ENCODE results near the gene ATXN10.

ATXN10 gene

GRCh38 chr22:45645150-45645525 lies 26.5 kb upstream of the ATXN10 start:
- H3K4me1 ChIP-seq (ENCODE audit: control insufficient read depth, insufficient read depth, low read length) = peaks cover 2% of the 10 kb centered on the region
- H3K9ac ChIP-seq (ENCODE audit: low read length in 2 of 2) = no peak overlapping the region
- no peak overlapping the region for H3K27ac ChIP-seq (ENCODE audit: low read length)
- no peak overlapping the region for H3K4me3 ChIP-seq (ENCODE audit: low read length in 2 of 2)
- H3K9me3 ChIP-seq (ENCODE audit: control insufficient read depth in 2 of 2, low read length in 2 of 2) = no peaks in the 10 kb centered on the region
- H3K27me3 ChIP-seq (ENCODE audit: control insufficient read depth in 1 of 2, insufficient read depth in 2 of 2, low read length in 2 of 2) = peaks cover 21 to 25% of the 10 kb centered on the region in 2 donors
- H3K36me3 ChIP-seq (ENCODE audit: control insufficient read depth in 2 of 2, insufficient read depth in 2 of 2, low read length in 2 of 2) = no peaks in the 10 kb centered on the region

GRCh38 chr22:45645526-45646414 lies 25.9 kb upstream of the ATXN10 start:
- Histone ChIP-seq H3K27me3 (ENCODE audit: control insufficient read depth in 1 of 2, insufficient read depth in 2 of 2, low read length in 2 of 2) (peaks cover 20 to 22% of the 10 kb centered on the region in 2 donors), H3K4me3 (ENCODE audit: low read length in 2 of 2) (no peak overlapping the region), H3K27ac (ENCODE audit: low read length) (no peak overlapping the region), H3K36me3 (ENCODE audit: control insufficient read depth in 2 of 2, insufficient read depth in 2 of 2, low read length in 2 of 2) (no peaks in the 10 kb centered on the region), H3K9me3 (ENCODE audit: control insufficient read depth in 2 of 2, low read length in 2 of 2) (no peaks in the 10 kb centered on the region), H3K9ac (ENCODE audit: low read length in 2 of 2) (no peak overlapping the region), H3K4me1 (ENCODE audit: control insufficient read depth, insufficient read depth, low read length) (peaks cover 2% of the 10 kb centered on the region)

GRCh38 chr22:45647532-45648225 lies 24.0 kb upstream of the ATXN10 start:
- peaks cover 18 to 24% of the 10 kb centered on the region in 2 donors for H3K27me3 ChIP-seq (ENCODE audit: control insufficient read depth in 1 of 2, insufficient read depth in 2 of 2, low read length in 2 of 2)
- no peaks in the 10 kb centered on the region for H3K9me3 ChIP-seq (ENCODE audit: control insufficient read depth in 2 of 2, low read length in 2 of 2)
- peaks cover 2% of the 10 kb centered on the region for H3K4me1 ChIP-seq (ENCODE audit: control insufficient read depth, insufficient read depth, low read length)
- no peak overlapping the region for H3K4me3 ChIP-seq (ENCODE audit: low read length in 2 of 2)
- H3K36me3 ChIP-seq (ENCODE audit: control insufficient read depth in 2 of 2, insufficient read depth in 2 of 2, low read length in 2 of 2) = no peaks in the 10 kb centered on the region
- no peak overlapping the region for H3K27ac ChIP-seq (ENCODE audit: low read length)
- H3K9ac ChIP-seq (ENCODE audit: low read length in 2 of 2) = no peak overlapping the region

- Histone ChIP-seq H3K9me3 (ENCODE audit: control insufficient read depth in 2 of 2, low read length in 2 of 2) (no peaks in the 10 kb centered on the region), H3K4me1 (ENCODE audit: control insufficient read depth, insufficient read depth, low read length) (peaks cover 2% of the 10 kb centered on the region), H3K9ac (ENCODE audit: low read length in 2 of 2) (no peak overlapping the region), H3K4me3 (ENCODE audit: low read length in 2 of 2) (no peak overlapping the region), H3K36me3 (ENCODE audit: control insufficient read depth in 2 of 2, insufficient read depth in 2 of 2, low read length in 2 of 2) (no peaks in the 10 kb centered on the region), H3K27ac (ENCODE audit: low read length) (no peak overlapping the region), H3K27me3 (ENCODE audit: control insufficient read depth in 1 of 2, insufficient read depth in 2 of 2, low read length in 2 of 2) (peaks cover 18 to 23% of the 10 kb centered on the region in 2 donors)
Measured at GRCh38 chr22:45648301-45649117, 23.1 kb upstream of the ATXN10 start.

GRCh38 chr22:45649809-45650208 lies 21.8 kb upstream of the ATXN10 start:
- H3K27me3 ChIP-seq (ENCODE audit: control insufficient read depth in 1 of 2, insufficient read depth in 2 of 2, low read length in 2 of 2) = peaks cover 18 to 19% of the 10 kb centered on the region in 2 donors
- H3K9me3 ChIP-seq (ENCODE audit: control insufficient read depth in 2 of 2, low read length in 2 of 2) = no peaks in the 10 kb centered on the region
- H3K4me1 ChIP-seq (ENCODE audit: control insufficient read depth, insufficient read depth, low read length) = peaks cover 2% of the 10 kb centered on the region
- no peak overlapping the region for H3K9ac ChIP-seq (ENCODE audit: low read length in 2 of 2)
- no peak overlapping the region for H3K4me3 ChIP-seq (ENCODE audit: low read length in 2 of 2)
- H3K27ac ChIP-seq (ENCODE audit: low read length) = no peak overlapping the region
- H3K36me3 ChIP-seq (ENCODE audit: control insufficient read depth in 2 of 2, insufficient read depth in 2 of 2, low read length in 2 of 2) = no peaks in the 10 kb centered on the region

- Histone ChIP-seq H3K9me3 (ENCODE audit: control insufficient read depth in 2 of 2, low read length in 2 of 2) (no peaks in the 10 kb centered on the region), H3K4me1 (ENCODE audit: control insufficient read depth, insufficient read depth, low read length) (no peaks in the 10 kb centered on the region), H3K36me3 (ENCODE audit: control insufficient read depth in 2 of 2, insufficient read depth in 2 of 2, low read length in 2 of 2) (no peaks in the 10 kb centered on the region), H3K27me3 (ENCODE audit: control insufficient read depth in 1 of 2, insufficient read depth in 2 of 2, low read length in 2 of 2) (peaks cover 11 to 16% of the 10 kb centered on the region in 2 donors), H3K4me3 (ENCODE audit: low read length in 2 of 2) (no peak overlapping the region), H3K9ac (ENCODE audit: low read length in 2 of 2) (no peak overlapping the region), H3K27ac (ENCODE audit: low read length) (no peak overlapping the region)
Measured at GRCh38 chr22:45650721-45651120, 20.9 kb upstream of the ATXN10 start.

- H3K4me1 ChIP-seq (ENCODE audit: control insufficient read depth, insufficient read depth, low read length) = no peaks in the 10 kb centered on the region
Measured at GRCh38 chr22:45651931-45652528, 19.6 kb upstream of the ATXN10 start.

GRCh38 chr22:45656577-45656976 lies 15.1 kb upstream of the ATXN10 start:
- no peak overlapping the region for H3K9ac ChIP-seq (ENCODE audit: low read length in 2 of 2)
- H3K27ac ChIP-seq (ENCODE audit: low read length) = no peak overlapping the region
- peaks cover 0 to 1% of the 10 kb centered on the region in 2 donors for H3K9me3 ChIP-seq (ENCODE audit: control insufficient read depth in 2 of 2, low read length in 2 of 2)
- H3K27me3 ChIP-seq (ENCODE audit: control insufficient read depth in 1 of 2, insufficient read depth in 2 of 2, low read length in 2 of 2) = no peaks in the 10 kb centered on the region
- H3K4me1 ChIP-seq (ENCODE audit: control insufficient read depth, insufficient read depth, low read length) = no peaks in the 10 kb centered on the region
- H3K4me3 ChIP-seq (ENCODE audit: low read length in 2 of 2) = no peak overlapping the region
- no peaks in the 10 kb centered on the region for H3K36me3 ChIP-seq (ENCODE audit: control insufficient read depth in 2 of 2, insufficient read depth in 2 of 2, low read length in 2 of 2)

More at GRCh38 chr22:45651931-45652528, 19.6 kb upstream of the ATXN10 start:
- H3K4me3 ChIP-seq (ENCODE audit: low read length in 2 of 2) = no peak overlapping the region
- no peak overlapping the region for H3K9ac ChIP-seq (ENCODE audit: low read length in 2 of 2)
- no peaks in the 10 kb centered on the region for H3K9me3 ChIP-seq (ENCODE audit: control insufficient read depth in 2 of 2, low read length in 2 of 2)
- no peaks in the 10 kb centered on the region for H3K36me3 ChIP-seq (ENCODE audit: control insufficient read depth in 2 of 2, insufficient read depth in 2 of 2, low read length in 2 of 2)
- H3K27ac ChIP-seq (ENCODE audit: low read length) = no peak overlapping the region
- H3K27me3 ChIP-seq (ENCODE audit: control insufficient read depth in 1 of 2, insufficient read depth in 2 of 2, low read length in 2 of 2) = peaks cover 7 to 10% of the 10 kb centered on the region in 2 donors

- no peaks in the 10 kb centered on the region for H3K4me1 ChIP-seq (ENCODE audit: control insufficient read depth, insufficient read depth, low read length)
- no peak overlapping the region for H3K9ac ChIP-seq (ENCODE audit: low read length in 2 of 2)
- peaks cover 0 to 3% of the 10 kb centered on the region in 2 donors for H3K9me3 ChIP-seq (ENCODE audit: control insufficient read depth in 2 of 2, low read length in 2 of 2)
- H3K4me3 ChIP-seq (ENCODE audit: low read length in 2 of 2) = no peak overlapping the region
- H3K27me3 ChIP-seq (ENCODE audit: control insufficient read depth in 1 of 2, insufficient read depth in 2 of 2, low read length in 2 of 2) = no peaks in the 10 kb centered on the region
- no peak overlapping the region for H3K27ac ChIP-seq (ENCODE audit: low read length)
- no peaks in the 10 kb centered on the region for H3K36me3 ChIP-seq (ENCODE audit: control insufficient read depth in 2 of 2, insufficient read depth in 2 of 2, low read length in 2 of 2)
Measured at GRCh38 chr22:45657701-45658100, 13.9 kb upstream of the ATXN10 start.

GRCh38 chr22:45664136-45664646 lies 7.4 kb upstream of the ATXN10 start:
- no peak overlapping the region for H3K27ac ChIP-seq (ENCODE audit: low read length)
- peaks cover 0 to 9% of the 10 kb centered on the region in 2 donors for H3K9me3 ChIP-seq (ENCODE audit: control insufficient read depth in 2 of 2, low read length in 2 of 2)
- H3K36me3 ChIP-seq (ENCODE audit: control insufficient read depth in 2 of 2, insufficient read depth in 2 of 2, low read length in 2 of 2) = no peaks in the 10 kb centered on the region
- H3K4me1 ChIP-seq (ENCODE audit: control insufficient read depth, insufficient read depth, low read length) = no peaks in the 10 kb centered on the region
- no peak overlapping the region for H3K9ac ChIP-seq (ENCODE audit: low read length in 2 of 2)
- no peaks in the 10 kb centered on the region for H3K27me3 ChIP-seq (ENCODE audit: control insufficient read depth in 1 of 2, insufficient read depth in 2 of 2, low read length in 2 of 2)
- no peak overlapping the region for H3K4me3 ChIP-seq (ENCODE audit: low read length in 2 of 2)

Data from stomach smooth muscle (tissue), 2 donors.